ENCODE data around the gene SYT14. TPM values are rescaled to one million over a fixed set of nuclear protein-coding genes. Genes with fewer than 3 reads are reported as not detected.
"Not testable (repeated sequence)": the region's sequence is repeated elsewhere in the genome, so short reads cannot be mapped to it uniquely, and the experiment has no call there.

Gene SYT14
- total RNA-seq, 4 donors from 2014 or later, result 0.11 to 0.42 (median 0.15) TPM

DNA sequence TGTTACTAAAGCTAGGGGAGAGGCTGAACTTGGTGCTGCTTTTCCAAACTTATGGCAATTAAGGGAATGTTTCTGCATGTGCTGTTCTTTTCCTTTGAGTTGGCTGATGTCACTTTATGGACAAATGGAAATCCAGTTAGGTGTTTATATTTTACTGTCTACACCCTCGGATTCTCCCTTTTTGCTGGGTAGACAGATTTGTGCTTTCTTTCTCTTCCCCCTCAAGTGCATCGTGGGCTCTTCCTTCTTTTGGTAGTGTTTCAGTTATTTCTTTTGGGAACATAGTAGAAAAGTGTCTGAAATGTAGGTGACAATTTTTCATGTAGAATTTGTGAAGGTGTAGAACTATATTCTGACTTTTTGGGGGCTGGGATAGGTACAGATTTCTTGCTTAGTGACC, 22.9 kb downstream of the SYT14 start:
- no peak overlapping the region for H3K4me3 ChIP-seq
- intact Hi-C loops (cut with DNase I), result no loop called here
- H3K27me3 ChIP-seq, result no peaks in the 10 kb centered on the region
- no peaks in the 10 kb centered on the region for H3K4me1 ChIP-seq
- no peak for DNase-seq (ENCODE audit: extremely low spot score)
- no peaks in the 10 kb centered on the region for H3K9me3 ChIP-seq
- 49% methylated on average over 2 of the region's 2 CpGs for WGBS
- no peaks in the 10 kb centered on the region for H3K36me3 ChIP-seq
- no peak overlapping the region for H3K27ac ChIP-seq (replicated peaks in 1 of 4)
- TF ChIP-seq, protein P1, sequence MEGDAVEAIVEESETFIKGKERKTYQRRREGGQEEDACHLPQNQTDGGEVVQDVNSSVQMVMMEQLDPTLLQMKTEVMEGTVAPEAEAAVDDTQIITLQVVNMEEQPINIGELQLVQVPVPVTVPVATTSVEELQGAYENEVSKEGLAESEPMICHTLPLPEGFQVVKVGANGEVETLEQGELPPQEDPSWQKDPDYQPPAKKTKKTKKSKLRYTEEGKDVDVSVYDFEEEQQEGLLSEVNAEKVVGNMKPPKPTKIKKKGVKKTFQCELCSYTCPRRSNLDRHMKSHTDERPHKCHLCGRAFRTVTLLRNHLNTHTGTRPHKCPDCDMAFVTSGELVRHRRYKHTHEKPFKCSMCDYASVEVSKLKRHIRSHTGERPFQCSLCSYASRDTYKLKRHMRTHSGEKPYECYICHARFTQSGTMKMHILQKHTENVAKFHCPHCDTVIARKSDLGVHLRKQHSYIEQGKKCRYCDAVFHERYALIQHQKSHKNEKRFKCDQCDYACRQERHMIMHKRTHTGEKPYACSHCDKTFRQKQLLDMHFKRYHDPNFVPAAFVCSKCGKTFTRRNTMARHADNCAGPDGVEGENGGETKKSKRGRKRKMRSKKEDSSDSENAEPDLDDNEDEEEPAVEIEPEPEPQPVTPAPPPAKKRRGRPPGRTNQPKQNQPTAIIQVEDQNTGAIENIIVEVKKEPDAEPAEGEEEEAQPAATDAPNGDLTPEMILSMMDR (IDR thresholded peaks at IDR 0.05), result no peak
- TF ChIP-seq POLR2AphosphoS5 (IDR thresholded peaks at IDR 0.05) (no peak), EP300 (IDR thresholded peaks at IDR 0.05) (no peak), POLR2A (IDR thresholded peaks at IDR 0.05; ENCODE audit: low read depth) (no peak)

DNA sequence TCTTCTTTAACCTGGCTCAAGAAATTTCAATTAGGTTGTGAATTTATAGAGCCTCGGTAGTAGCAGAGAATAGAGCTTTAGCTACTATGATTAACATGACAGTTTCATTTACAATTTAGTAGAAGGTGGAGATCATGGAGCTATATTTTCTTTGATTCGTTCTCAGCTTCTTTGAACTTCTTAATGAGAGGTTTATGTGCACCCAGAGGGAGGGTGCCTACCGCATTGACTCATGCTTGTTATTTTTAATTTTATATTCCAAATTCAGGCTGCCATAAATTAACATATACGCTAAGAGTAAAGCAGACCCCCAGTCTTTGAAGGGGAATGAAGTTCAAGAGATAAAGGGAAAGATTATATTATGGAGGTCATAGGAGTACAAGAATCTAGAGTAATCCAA, 24.4 kb downstream of the SYT14 start:
- WGBS, result 75% methylated on average over 4 of the region's 4 CpGs
- H3K4me1 ChIP-seq, result no peaks in the 10 kb centered on the region
- H3K9me3 ChIP-seq, result no peaks in the 10 kb centered on the region
- H3K36me3 ChIP-seq, result no peaks in the 10 kb centered on the region
- TF ChIP-seq POLR2A (IDR thresholded peaks at IDR 0.05; ENCODE audit: low read depth) (no peak), POLR2AphosphoS5 (IDR thresholded peaks at IDR 0.05) (no peak), EP300 (IDR thresholded peaks at IDR 0.05) (no peak)
- TF ChIP-seq, protein P1 (IDR thresholded peaks at IDR 0.05), result no peak
- no peak overlapping the region for H3K27ac ChIP-seq (replicated peaks in 1 of 4)
- no peaks in the 10 kb centered on the region for H3K27me3 ChIP-seq
- no peak overlapping the region for H3K4me3 ChIP-seq
- DNase-seq (ENCODE audit: extremely low spot score), result no peak
- intact Hi-C loops (cut with DNase I), result no loop called here

DNA sequence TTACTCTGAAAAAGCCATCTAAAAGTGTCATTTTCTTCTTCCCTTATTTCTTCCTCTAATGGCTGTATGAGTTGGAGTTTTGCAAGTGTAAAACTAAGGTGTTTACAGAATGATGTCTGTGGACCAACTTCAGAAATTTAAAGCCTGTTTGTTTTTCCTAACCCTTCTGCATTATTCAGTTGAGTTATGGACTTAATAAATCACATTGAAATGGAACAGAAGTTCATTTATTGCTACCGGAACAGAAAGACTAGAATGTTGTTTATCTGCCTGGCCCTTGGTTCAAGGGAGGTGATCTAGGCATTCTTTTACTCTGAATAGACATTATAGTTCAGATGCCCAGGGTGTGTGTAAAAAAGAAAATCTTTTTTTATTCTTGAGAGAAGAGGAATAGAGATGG, 24.8 kb downstream of the SYT14 start:
- DNase-seq (ENCODE audit: extremely low spot score), result no peak
- TF ChIP-seq EP300 (IDR thresholded peaks at IDR 0.05), result no peak
- TF ChIP-seq POLR2A (IDR thresholded peaks at IDR 0.05; ENCODE audit: low read depth), result no peak
- TF ChIP-seq, protein P1 (IDR thresholded peaks at IDR 0.05), result no peak
- no peak for TF ChIP-seq POLR2AphosphoS5 (IDR thresholded peaks at IDR 0.05)
- H3K4me1 ChIP-seq, result no peaks in the 10 kb centered on the region
- no peaks in the 10 kb centered on the region for H3K36me3 ChIP-seq
- no peaks in the 10 kb centered on the region for H3K27me3 ChIP-seq
- H3K9me3 ChIP-seq, result no peaks in the 10 kb centered on the region
- intact Hi-C loops (cut with DNase I), result no loop called here
- H3K4me3 ChIP-seq, result no peak overlapping the region
- no peak overlapping the region for H3K27ac ChIP-seq (replicated peaks in 1 of 4)
- 52% methylated on average over 1 of the region's 1 CpG for WGBS

GRCh38 chr1:209965996-209966395, 28.0 kb downstream of the SYT14 start:
- DNase-seq (ENCODE audit: extremely low spot score), result no peak
- intact Hi-C loops (cut with DNase I), result no loop called here
- H3K27me3 ChIP-seq, result no peaks in the 10 kb centered on the region
- H3K27ac ChIP-seq (replicated peaks in 1 of 4), result no peak overlapping the region
- no peaks in the 10 kb centered on the region for H3K4me1 ChIP-seq
- H3K36me3 ChIP-seq, result no peaks in the 10 kb centered on the region
- no peaks in the 10 kb centered on the region for H3K9me3 ChIP-seq
- WGBS, result 97% methylated on average over 9 of the region's 9 CpGs
- H3K4me3 ChIP-seq, result no peak overlapping the region
- TF ChIP-seq, protein P1 (IDR thresholded peaks at IDR 0.05), result no peak

DNA sequence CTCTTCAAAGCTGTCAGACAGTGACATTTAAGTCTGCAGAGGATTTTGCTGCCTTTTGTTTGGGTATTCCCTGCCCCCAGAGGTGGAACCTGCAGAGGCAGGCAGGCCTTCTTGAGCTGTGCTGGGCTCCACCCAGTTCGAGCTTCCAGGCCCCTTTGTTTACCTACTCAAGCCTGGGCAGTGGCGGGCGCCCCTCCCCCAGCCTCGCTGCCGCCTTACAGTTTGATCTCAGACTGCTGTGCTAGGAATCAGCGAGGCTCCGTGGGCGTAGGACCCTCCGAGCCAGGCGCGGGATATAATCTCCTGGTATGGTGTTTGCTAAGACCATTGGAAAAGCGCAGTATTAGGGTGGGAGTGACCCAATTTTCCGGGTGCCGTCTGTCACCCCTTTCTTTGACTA, 40.7 kb downstream of the SYT14 start:
- H3K9me3 ChIP-seq; H3K27ac ChIP-seq (replicated peaks in 1 of 4); H3K36me3 ChIP-seq; H3K27me3 ChIP-seq; H3K4me1 ChIP-seq; intact Hi-C loops (cut with DNase I); H3K4me3 ChIP-seq; DNase-seq (ENCODE audit: extremely low spot score): not testable (repeated sequence)
- WGBS, result 87% methylated on average over 12 of the region's 14 CpGs
